HG03025 (cell line): Measurements from ENCODE around the gene TCTN1.
A peak's percentile ranks its signal among the peaks of the same experiment; 100 is the strongest.
"Not testable (repeated sequence)": the region's sequence is repeated elsewhere in the genome, so short reads cannot be mapped to it uniquely, and the experiment has no call there.

ENCODE experiments used
- ATAC-seq: cut with Tn5 transposase; IDR thresholded peaks from one replicate; pipeline ENCODE4 v1.9.1; 2021; ENCODE audit warnings: mild to moderate bottlenecking, moderate library complexity; ENCODE audit not compliant: unreplicated experiment, low FRiP score

Gene TCTN1

GRCh38 chr12:110583137-110584059 lies 30.5 kb upstream of the TCTN1 start, which contains the start of gene PPTC7:
PPTC7 (minus strand) TSS chr12:110583318; CDS start chr12:110583031, 287 bp downstream.
- ATAC-seq, result peak; percentile 63

- ATAC-seq, result no peak
These were observed 28.6 kb upstream of the TCTN1 start for GRCh38 chr12:110585231-110585799.

GRCh38 chr12:110587102-110587501 lies 26.8 kb upstream of the TCTN1 start:
- not testable (repeated sequence) for ATAC-seq

GRCh38 chr12:110590059-110590458 lies 23.9 kb upstream of the TCTN1 start:
- ATAC-seq, result no peak

- ATAC-seq, result no peak
These were observed 23.1 kb upstream of the TCTN1 start for GRCh38 chr12:110590806-110591326.

- no peak for ATAC-seq
These were observed 22.4 kb upstream of the TCTN1 start for GRCh38 chr12:110591451-110592051.

- no peak for ATAC-seq
These were observed 21.9 kb upstream of the TCTN1 start for GRCh38 chr12:110592078-110592477.

GRCh38 chr12:110592919-110593318 lies 21.0 kb upstream of the TCTN1 start:
- ATAC-seq, result not testable (repeated sequence)

GRCh38 chr12:110597885-110598284 lies 16.0 kb upstream of the TCTN1 start:
- no peak for ATAC-seq

- ATAC-seq, result no peak
These were observed 14.6 kb upstream of the TCTN1 start for GRCh38 chr12:110599334-110599733.

GRCh38 chr12:110600254-110600653 lies 13.7 kb upstream of the TCTN1 start:
- ATAC-seq, result no peak

GRCh38 chr12:110602085-110602814 lies 11.7 kb upstream of the TCTN1 start:
- ATAC-seq, result not testable (repeated sequence)

GRCh38 chr12:110606253-110606611 lies 7.7 kb upstream of the TCTN1 start:
- no peak for ATAC-seq

GRCh38 chr12:110613071-110613770 lies 708 bp upstream of the TCTN1 start:
- no peak for ATAC-seq

GRCh38 chr12:110615171-110615570 lies 1.2 kb downstream of the TCTN1 start:
- ATAC-seq, result no peak

GRCh38 chr12:110616471-110617115 lies 2.7 kb downstream of the TCTN1 start:
- ATAC-seq, result no peak

GRCh38 chr12:110619534-110619953 lies 5.6 kb downstream of the TCTN1 start:
- no peak for ATAC-seq

- ATAC-seq, result no peak
These were observed 8.7 kb downstream of the TCTN1 start for GRCh38 chr12:110622582-110622981.

- ATAC-seq, result no peak
These were observed 13.7 kb downstream of the TCTN1 start for GRCh38 chr12:110627500-110628195.
